ENCODE results near the gene PDZRN3. TPM values are rescaled to one million over a fixed set of nuclear protein-coding genes. Genes with fewer than 3 reads are reported as not detected.
A peak's percentile ranks its signal among the peaks of the same experiment; 100 is the strongest.

The PDZRN3 gene
- total RNA-seq (2016; rRNA removed; fragmentation: Illumina TruSeq; extraction: Trizol) (not detected in 2 replicates), polyA plus RNA-seq (2011; rRNA removed) (not detected in 2 replicates), polyA minus RNA-seq (2011; rRNA and poly(A)+ RNA removed; ENCODE audit: low replicate concordance) (not detected in 2 replicates), Bru-seq, nascent RNA (percentile 11 among the genes with signal in this experiment), BruChase-seq, experiment 1, labeled RNA remaining after a 6-hour chase (percentile 6 among the genes with signal in this experiment), BruChase-seq, experiment 2, labeled RNA remaining after a 2-hour chase (percentile 10 among the genes with signal in this experiment)
- total RNA-seq (2016; cell fraction: cytosol; rRNA removed; fragmentation: Illumina TruSeq; extraction: Trizol; ENCODE audit: low read depth) = not detected in 2 replicates
- total RNA-seq (2016; cell fraction: insoluble cytoplasmic fraction; rRNA removed; fragmentation: Illumina TruSeq; extraction: Trizol) = not detected in 2 replicates
- total RNA-seq (2016; cell fraction: membrane; rRNA removed; fragmentation: Illumina TruSeq; extraction: Trizol) = not detected in 2 replicates
- not detected in 2 replicates for total RNA-seq (2016; cell fraction: nucleus; rRNA removed; fragmentation: Illumina TruSeq; extraction: Trizol)
- polyA plus RNA-seq (2011; cell fraction: cytosol; rRNA removed) = not detected in 2 replicates
- not detected in 2 replicates for polyA plus RNA-seq (2011; cell fraction: nucleus; rRNA removed)
- polyA plus RNA-seq (2012) = not detected in 2 replicates
- not detected in 2 replicates for polyA plus RNA-seq (2016; cell fraction: cytosol; fragmentation: Illumina TruSeq; extraction: Trizol; ENCODE audit: low read depth)
- not detected in 2 replicates for polyA plus RNA-seq (2016; cell fraction: insoluble cytoplasmic fraction; fragmentation: Illumina TruSeq; extraction: Trizol; ENCODE audit: low read depth)
- not detected in 2 replicates for polyA plus RNA-seq (2016; cell fraction: membrane; fragmentation: Illumina TruSeq; extraction: Trizol; ENCODE audit: low read depth)
- not detected in 2 replicates for polyA plus RNA-seq (2016; cell fraction: nucleus; fragmentation: Illumina TruSeq; extraction: Trizol; ENCODE audit: insufficient read depth, low read depth)
- not detected in 2 replicates for polyA minus RNA-seq (2011; cell fraction: cytosol; rRNA and poly(A)+ RNA removed)
- polyA minus RNA-seq (2011; cell fraction: nucleus; rRNA and poly(A)+ RNA removed) = not detected in 2 replicates
- long read RNA-seq, experiment 1 = 0 reads
- long read RNA-seq, experiment 2 = 0 reads

- 3% methylated on average over 17 of the region's 55 CpGs for WGBS (ENCODE audit: low lambda C conversion rate)
- Histone ChIP-seq H3K79me2 (ENCODE audit: insufficient read depth, low read length) (no peaks in the 10 kb centered on the region), H3K4me1 (ENCODE audit: insufficient read depth, low read length) (peaks cover 26% of the 10 kb centered on the region), H3K36me3 (replicated peaks in 1 of 2; ENCODE audit: control insufficient read depth in 1 of 2, insufficient read depth in 2 of 2, low read length in 2 of 2) (no peaks in the 10 kb centered on the region), H3K27me3 (ENCODE audit: control insufficient read depth in 1 of 2, insufficient read depth in 2 of 2, low read length in 2 of 2) (peaks cover 6 to 24% of the 10 kb centered on the region in 2 experiments; a peak in 4 of 5 replicates), H4K20me1 (ENCODE audit: insufficient read depth, low read length) (no peaks in the 10 kb centered on the region), H3K9me3 (ENCODE audit: low read length) (no peaks in the 10 kb centered on the region), H2AFZ (ENCODE audit: low read length) (no peak within 1 kb of the TSS), H3K9ac (ENCODE audit: insufficient read depth, low read depth, low read length) (no peak within 1 kb of the TSS), H3K4me2 (ENCODE audit: low read depth, low read length) (peak within 1 kb of the TSS; percentile 73), H3K27ac (ENCODE audit: extremely low read length, insufficient read depth, low read length) (no peak within 1 kb of the TSS), H3K4me3 (replicated peaks in 1 of 3; ENCODE audit: insufficient read depth in 1 of 3, low read depth in 2 of 3, low read length in 3 of 3) (peak within 1 kb of the TSS in 1 of 3 experiments; percentile 62; a peak in 2 of 6 replicates)
- no peak for FAIRE-seq
- POLR2A ChIA-PET = no interaction called here
- CTCF ChIA-PET (ENCODE audit: low intra/inter-chr PET ratio, low total read pairs) = no interaction called here
- intact Hi-C loops (cut with micrococcal nuclease; ENCODE audit: unreplicated experiment) (no loop called here), in situ Hi-C loops (cut with HindIII; ENCODE audit: extremely low pct_ligation_motif_present, low pct_unique_long_range_greater_than_20kb) (no loop called here)
- BruUV-seq (replicated peaks) = no TSS peak
- peak; percentile 99 for TF ChIP-seq GZF1 (CRISPR knock-in tag; IDR thresholded peaks at IDR 0.05)
- TF ChIP-seq ZNF563 (CRISPR knock-in tag; IDR thresholded peaks at IDR 0.05) = 0 out of 2 replicates have a peak, but pooled peaks have one; percentile 60
- no peak for TF ChIP-seq ZC3H13 (CRISPR knock-in tag; IDR thresholded peaks at IDR 0.05)
- no peak for TF ChIP-seq ZBTB4 (CRISPR knock-in tag; IDR thresholded peaks at IDR 0.05; ENCODE audit: borderline replicate concordance)
- TF ChIP-seq ZNF777 (CRISPR knock-in tag; IDR thresholded peaks at IDR 0.05) = peak; percentile 82
- peak; percentile 21 for TF ChIP-seq YY1 (IDR thresholded peaks at IDR 0.05; ENCODE audit: insufficient read depth, insufficient replicate concordance, low read depth, low read length)
- peak; percentile 31; the same call in 1 of the 2 replicates for TF ChIP-seq ZNF687 (CRISPR knock-in tag; IDR thresholded peaks at IDR 0.05)
- DNase-seq (ENCODE audit: low spot score) = no peak
- ATAC-seq = peak; percentile 66
Observed at GRCh38 chr3:73624821-73625665, at the start of gene PDZRN3. Gene PDZRN3 (minus strand): TSS chr3:73624941.

Measured in HepG2 (cell line).